ENCODE data around the gene SLC17A2. TPM values are rescaled to one million over a fixed set of nuclear protein-coding genes. Genes with fewer than 3 reads are reported as not detected.

The SLC17A2 gene, protein sequence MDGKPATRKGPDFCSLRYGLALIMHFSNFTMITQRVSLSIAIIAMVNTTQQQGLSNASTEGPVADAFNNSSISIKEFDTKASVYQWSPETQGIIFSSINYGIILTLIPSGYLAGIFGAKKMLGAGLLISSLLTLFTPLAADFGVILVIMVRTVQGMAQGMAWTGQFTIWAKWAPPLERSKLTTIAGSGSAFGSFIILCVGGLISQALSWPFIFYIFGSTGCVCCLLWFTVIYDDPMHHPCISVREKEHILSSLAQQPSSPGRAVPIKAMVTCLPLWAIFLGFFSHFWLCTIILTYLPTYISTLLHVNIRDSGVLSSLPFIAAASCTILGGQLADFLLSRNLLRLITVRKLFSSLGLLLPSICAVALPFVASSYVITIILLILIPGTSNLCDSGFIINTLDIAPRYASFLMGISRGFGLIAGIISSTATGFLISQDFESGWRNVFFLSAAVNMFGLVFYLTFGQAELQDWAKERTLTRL
- total RNA-seq, result not detected

DNA sequence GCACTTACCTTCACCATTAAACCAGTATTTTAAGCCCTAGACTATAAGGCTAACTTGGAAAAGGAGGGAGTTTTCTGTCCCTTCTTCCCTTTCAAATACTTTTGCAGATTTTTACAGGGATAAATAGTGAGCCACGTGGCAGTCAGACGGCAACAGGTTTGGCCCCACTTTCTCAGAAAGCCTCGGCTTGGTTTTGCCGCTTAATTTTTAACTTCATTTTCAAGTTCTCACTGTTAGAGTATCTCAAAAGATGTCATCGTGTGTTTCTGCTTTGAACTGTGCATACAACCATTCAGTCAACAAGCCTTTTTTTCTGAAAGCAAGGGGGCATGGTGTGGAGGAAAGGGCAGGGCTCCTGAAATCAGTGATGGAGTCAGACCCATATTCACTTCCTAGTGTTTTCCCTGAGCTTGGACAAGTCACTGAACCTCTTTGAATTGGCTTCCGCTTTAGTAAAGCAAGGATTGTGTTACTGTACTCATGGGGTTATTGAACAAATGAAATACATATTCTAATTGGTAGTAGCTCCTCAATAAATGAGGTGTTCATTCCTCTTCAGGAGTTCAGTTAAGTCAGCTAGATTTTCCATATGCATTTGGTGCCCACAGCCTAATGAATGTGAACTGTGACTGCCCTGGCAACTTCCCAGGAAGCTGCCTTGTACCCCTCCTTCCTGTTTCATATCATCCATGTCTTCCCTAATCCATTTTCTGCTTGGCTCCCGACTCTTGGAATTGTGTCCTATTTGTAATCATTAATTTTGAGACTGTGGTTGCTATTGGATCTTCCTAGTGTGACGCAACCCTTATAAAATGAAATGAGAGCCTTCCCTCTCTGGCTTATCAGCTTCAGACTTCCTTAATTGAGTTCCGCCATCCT lies at the start of gene SLC17A2:
Gene SLC17A2, minus strand, starts transcription at position 160 of the 879 bp plus-strand sequence. CDS start 4,895 bp downstream, outside the sequence.
- ATAC-seq, result no peak

DNA sequence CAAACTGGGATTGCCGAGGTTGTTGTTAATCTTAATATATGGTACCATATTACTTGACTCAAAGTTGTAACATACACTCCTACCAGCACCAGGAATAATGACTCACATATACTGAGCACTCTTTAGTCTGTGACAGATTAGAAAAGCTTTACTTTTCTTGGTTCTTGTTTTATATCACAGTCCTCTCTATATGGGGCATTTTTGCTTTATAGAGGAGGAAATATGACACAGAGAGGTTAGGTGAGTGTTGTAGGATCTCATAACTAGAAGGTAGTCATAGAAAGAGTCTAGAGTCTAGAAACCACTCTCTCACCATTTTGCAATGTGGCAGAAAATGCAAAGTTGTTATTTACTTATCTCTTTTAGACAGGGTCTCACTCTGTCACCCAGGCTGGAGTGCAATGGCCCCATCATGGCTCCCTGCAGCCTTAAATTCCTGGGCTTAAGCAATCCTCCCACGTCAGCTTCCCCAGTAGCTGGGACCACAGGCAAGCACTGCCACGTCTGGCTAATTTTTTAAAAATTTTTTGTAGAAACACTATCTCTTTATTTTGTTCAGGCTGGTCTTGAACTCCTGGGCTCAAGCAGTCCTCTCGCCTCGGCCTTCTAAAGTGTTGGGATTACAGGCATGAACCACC lies 45.6 kb upstream of the SLC17A2 start:
- ATAC-seq, result no peak

DNA sequence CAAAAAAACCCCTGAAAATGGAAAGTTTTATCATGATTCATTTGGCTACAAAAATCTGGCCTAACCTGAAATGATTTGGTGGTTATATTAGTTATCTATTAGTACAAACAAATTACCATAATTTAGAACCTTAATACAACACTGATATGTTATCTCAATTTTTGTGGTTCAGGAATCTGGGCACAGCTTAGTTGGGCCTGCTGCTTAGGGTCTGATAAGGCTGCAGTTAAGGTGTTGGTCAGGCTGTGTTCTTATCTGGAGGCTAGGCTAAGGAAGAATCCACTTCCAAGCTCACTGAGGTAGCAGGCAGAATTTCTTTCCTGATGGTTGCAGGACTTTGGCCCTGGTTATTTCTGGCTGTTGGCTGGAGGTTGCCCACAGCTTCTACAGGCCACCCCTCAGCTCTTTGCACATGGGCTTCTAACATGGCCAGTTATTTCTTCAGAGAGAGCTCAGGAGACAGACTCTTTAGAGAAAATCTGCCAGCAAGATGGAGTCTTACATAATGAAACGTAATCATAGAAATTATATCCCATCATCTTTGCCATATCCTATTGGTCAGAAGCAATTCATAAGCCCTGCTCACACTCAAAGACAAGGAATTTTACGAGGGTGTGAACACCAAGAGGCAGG lies 43.5 kb upstream of the SLC17A2 start:
- ATAC-seq, result no peak

DNA sequence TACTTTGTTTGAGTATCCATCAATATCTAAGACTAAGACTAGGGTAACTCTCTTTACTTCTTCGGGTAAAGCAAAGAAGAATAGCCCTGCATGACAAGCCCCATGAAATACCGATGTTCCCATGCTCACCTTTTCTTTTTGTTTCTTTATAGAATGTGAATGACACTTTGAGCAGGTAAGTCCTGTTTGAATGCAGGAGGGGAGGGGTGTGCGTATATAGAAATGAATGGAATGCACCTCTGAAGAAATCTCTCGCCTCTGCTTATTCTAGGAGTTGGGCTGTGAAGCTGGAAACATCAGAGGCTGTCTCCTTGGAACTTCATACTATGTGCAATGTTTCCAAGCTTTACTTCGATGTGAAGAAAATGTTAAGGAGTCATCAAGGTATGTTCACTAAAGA lies 42.4 kb upstream of the SLC17A2 start:
- no peak for ATAC-seq

DNA sequence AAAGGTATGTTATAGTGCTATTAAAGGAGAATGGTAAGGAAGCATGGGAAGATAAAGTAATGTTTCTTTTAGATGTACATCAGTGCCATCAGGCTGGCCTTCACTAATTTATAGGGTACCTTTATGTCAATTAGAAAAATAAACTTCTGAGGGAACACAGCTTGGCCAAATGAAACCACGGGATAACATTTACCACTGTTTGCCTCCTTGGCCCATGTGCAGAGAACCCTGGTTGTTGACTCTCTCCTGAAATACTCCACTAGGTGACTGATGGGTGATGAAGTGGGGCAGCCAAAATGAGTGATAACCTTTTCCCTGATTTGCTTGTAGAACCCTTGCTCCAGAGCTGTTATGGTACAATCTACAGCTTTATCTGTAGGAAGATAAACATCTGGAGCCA lies 41.6 kb upstream of the SLC17A2 start:
- no peak for ATAC-seq

DNA sequence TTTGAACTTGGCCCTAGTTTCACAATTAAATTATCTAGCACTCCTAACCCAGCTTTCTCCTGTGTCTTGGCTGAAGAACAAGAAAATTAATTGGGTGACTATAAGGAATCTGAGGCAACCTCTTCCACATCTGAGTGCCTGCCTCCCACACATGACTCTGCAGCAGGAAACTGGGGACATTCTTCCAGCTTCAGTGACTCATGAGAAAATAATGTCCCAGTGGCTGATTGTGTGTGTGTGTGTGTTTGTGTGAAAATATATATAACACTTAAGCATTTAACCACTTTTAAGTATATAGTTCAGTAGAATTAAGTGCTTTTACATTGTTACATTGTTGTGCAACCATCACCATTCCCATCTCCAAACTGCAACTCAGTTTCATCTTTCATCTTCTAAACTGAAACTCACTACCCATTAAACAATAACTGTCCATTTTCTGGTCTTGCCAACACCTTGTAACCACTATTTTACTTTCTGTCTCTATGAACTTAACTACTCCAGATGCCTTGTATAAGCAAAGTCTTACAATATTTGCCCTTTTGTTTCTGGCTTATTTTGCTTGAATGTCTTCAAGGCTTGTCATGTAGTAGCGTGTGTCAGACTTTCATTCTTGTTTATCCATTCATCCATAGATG lies 40.8 kb upstream of the SLC17A2 start:
- ATAC-seq, result peak; percentile 76

DNA sequence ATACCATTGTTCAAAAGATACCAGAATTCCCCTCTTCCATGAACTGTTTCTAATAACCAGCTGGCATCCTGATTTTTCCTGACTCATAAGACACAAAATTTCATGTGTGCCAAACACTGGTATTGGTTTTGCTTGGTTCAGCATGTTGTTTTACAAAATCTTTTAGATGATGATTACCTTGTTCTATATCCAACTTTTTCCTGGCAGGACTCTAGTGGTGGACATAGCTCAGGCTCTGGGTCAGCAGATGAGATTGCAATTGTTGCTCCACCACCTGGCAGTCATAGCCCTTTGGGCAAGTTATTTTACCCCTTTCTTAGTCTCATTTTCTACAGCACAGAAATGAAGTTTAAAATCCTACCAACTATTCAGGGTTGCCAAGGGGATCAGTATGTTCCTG lies 38.3 kb upstream of the SLC17A2 start:
- no peak for ATAC-seq

DNA sequence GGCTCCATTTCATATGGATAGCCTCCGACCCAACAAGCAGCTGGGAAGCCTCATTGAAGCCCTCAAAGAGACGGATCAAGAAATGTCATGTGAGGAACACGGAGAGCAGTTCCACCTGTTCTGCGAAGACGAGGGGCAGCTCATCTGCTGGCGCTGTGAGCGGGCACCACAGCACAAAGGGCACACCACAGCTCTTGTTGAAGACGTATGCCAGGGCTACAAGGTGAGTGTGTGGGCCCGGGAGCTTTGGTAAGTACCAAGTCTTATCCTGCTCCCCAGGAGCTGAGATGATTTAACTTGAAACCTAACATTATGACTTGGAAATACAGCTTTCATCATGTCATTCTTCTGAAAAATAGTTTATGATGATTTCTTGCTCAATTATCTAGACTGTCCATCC lies 36.2 kb upstream of the SLC17A2 start:
- ATAC-seq, result no peak

DNA sequence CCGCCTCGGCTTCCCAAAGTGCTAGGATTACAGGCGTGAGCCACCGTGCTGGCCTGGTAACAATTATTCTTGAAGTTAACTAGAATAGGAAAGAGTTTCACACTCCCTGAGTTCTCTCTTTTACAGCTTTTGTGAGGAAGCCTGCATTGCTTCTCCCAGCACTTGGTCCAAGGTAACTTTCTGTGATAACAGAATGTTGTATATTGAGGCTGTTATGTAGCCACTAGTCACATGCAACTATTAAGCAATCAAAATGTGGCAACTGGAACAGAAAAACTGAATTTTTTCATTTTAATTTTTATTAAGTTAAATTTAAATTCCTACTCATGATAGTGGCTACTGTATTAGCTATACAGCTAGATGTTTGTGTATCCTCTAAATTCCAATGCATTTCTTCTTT lies 34.6 kb upstream of the SLC17A2 start:
- no peak for ATAC-seq

DNA sequence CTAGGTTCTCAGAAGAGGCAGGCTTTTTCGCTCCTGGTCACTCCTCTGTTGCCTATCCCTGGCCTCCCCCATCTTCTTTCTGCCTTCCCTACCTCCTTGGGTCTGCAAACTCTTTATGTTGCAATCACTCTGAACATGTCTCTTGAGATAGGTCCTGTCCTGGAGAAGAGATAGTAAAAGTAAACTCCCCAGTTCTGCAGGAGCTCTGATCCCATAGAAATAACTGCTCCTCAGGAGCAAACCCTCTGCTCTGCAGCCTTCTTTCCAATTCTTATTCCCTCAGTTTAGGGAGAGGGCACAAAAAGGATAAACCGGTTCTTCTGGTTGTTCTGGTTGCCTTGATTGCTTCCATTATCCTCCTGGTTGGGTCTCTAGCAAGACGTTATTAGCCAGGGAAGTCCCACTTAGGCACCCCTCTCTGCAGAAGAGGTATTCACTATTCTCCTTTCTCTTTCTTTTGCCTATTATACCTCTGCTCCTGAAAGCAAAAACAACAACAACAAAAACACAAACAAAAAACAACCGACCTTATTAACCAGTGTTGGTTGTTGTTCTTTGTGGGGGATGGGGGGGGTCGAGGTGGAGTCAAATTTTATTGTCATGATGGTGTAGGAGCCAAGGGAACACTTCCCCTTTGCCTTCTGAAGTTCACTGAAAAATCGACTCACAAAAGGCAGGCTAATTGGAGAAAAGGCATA lies 33.1 kb upstream of the SLC17A2 start:
- ATAC-seq, result peak; percentile 45

DNA sequence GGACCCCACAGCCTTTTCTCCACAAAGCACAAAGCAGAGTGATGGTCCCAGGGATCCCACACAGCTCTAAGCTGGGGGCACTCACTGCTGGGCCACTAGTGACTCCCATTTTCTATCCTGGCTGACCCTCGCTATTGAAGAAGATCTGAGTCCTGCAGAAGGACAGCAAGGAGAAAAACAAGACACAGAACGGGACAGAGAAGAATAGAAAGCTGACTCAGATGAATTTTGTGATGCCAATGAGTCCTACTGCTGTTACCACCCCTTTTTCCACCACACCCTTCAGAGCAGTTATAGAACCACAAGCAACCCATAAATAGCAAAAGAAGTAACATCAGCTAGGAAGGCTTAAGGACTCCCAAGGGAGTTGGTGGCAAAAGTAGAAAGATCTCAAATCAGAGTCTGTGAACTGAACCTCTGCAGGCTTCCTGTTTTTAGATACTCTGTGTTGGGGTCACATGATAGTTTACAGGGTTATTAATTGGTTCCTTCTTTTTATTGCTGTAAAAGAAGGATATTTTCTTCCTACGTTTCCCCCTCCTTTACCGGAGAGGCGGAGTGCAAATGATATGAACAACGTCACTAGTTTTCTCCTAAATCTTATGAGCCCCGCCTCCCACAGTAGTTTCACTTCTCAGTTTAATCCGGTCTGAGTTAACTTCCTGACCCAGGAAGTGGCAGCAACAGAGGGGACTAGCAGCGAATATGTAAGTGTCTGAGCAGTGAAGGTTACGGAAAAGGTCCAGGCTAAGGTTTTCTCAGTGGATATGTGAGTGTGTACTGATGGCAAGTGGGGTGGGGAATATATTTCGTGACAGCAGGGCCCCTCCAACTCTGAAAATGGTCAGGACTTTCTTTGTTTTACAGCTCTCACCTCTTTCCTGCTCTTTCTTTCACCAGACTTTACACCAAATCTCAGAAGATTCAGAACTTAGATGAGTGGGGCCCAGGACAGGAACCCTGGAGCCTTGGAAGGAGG lies 31.9 kb upstream of the SLC17A2 start, which contains the start of gene TRIM38:
Gene TRIM38, plus strand, starts transcription at position 654 of the 979 bp plus-strand sequence. CDS start 3,721 bp downstream, outside the sequence.
- peak; percentile 86 for ATAC-seq

DNA sequence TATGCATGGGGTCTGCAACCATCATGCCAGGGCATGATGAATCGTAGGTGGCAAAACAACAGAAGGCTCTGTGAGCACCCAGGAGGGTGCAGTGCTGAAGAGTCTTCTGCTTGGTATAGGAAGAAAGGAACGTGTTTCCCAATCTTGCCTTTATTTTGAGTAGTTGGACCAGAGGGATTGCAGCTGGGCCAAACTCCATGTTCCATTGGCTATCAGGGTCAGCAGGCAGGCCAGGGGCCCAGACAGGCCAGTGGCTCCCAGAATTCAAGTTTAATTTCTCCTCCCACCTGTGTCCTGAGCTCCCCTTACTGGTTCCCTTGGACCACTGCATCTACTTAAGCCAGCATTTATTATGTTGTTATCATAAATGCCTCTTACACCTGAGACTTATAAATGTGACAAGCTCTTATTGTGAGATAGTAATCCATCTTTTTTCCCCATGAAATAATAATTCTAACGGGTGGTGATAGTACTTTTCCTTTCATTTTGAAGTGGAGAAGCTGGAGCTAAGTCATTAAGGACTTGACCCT lies 31.2 kb upstream of the SLC17A2 start:
- ATAC-seq, result no peak

DNA sequence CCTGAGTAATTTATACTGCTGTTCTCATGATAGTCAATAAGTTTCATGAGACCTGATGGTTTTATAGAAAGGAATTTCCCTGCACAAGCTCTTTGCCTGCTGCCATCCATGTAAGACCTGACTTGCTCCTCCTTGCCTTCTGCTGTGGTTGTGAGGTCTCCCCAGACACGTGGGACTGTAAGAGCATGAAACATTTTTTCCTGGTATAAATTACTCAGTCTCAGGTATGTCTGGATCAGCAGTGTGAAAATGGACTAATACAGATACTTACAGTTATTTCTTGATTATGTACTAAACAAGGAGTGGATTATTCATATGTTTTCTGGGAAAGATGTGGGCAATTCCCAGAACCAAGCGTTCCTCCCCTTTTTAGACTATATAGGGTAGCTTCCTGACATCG lies 30.2 kb upstream of the SLC17A2 start:
- ATAC-seq, result no peak

DNA sequence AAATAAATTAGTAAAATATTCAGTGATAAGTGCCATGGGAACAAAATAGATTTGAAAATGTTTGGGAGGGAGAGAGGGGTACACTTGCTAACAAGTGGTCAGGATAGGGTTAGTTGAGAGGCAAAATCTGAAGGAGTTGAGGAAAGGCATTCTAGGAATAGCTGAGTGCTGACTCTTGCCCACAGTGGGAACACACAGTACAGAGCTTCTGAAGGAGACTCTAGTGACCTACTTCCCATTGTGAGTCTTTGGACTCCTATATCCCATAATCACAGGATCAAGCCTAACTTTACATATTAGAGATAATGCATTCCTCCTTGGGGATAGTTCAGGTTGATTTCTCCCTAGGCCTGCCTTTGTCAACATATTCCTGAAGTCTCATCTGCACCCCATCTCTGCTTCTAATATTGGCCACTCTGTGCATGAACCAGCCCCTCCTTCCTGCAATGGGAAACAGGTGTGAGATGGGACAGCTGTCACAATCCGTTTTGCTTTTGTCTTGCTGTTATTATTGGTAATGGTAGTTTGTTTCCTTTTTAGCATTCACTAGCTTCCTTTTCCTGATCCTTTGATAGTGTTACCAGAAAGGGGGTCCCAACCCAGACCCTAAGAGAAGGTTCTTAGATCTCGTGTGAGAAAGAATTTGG lies 29.5 kb upstream of the SLC17A2 start:
- no peak for ATAC-seq

DNA sequence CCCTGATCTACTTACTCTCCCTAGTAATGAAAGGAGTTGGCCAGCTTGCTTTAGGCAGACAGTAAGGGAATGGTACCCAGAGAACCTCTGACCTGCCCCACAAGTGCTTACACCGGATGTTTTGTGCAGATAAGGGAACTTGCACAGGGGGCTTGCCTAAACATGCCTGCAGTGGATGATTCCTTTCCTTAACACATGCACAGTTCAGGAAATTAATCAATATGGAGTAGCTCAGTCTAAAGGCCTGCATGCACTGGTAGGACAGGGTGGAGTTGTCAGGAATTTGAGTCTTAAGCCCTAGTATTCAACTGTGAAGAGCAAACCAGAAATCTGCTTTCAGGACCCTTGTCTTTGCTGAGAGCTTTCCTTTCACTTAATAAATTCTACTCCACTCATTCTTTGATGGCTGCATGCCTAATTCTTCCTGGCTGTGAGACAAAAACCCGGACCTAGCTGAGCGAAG lies 28.2 kb upstream of the SLC17A2 start:
- ATAC-seq, result peak; percentile 17

DNA sequence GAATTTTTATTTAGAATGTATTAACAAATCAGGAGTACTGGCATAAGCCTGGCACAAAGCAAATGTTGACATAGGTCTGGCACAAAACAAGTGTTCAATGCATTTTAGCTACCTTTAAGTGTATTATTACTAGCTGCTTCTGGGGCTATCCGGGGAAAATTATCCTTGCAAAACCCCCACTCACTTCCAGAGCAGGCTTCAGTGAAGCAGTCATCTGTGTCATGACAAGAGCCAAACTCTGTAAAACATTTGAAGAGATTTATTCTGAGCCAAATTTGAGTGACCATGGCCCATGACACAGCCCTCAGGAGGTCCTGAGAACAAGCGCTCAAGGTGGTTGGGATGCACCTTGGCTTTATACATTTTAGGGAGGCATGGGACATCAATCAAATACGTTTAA lies 25.7 kb upstream of the SLC17A2 start:
- ATAC-seq, result no peak

DNA sequence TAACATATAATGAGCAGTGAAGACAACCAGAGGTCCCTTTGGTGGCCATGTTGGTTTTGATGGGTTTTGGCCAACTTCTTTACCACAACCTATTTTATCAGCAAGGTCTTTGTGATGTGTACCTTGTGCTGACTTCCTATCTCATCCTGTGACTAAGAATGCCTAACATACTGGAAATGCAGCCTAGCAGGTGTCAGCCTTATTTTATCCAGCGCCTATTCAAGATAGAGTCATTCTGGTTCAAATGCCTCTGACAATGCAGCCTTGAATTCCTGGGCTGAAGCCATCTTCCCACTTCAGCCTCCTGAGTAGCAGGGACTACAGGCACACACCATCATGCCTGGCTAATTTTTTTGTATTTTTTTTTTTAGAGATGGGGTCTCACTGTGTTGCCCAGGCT lies 24.3 kb upstream of the SLC17A2 start:
- ATAC-seq, result no peak

DNA sequence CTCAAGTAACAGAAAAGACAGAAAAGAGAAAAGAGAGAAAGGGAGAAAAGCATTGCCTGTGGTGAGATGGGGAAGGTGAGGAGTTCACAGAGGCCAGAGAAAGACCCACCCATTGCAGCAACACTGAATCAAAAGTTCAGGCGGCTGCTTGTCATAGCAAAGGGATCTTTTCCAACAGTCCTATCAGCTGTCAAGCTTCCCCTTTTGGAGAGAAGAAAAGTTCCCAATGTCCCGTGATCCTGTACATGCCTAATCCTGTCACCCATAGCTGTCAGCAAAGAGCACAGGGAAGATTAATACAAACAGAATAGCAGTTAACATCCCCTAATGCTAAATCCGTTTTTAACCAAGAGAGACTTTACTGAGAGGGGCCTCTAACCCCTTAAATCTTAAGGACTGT lies 23.2 kb upstream of the SLC17A2 start:
- ATAC-seq, result no peak

DNA sequence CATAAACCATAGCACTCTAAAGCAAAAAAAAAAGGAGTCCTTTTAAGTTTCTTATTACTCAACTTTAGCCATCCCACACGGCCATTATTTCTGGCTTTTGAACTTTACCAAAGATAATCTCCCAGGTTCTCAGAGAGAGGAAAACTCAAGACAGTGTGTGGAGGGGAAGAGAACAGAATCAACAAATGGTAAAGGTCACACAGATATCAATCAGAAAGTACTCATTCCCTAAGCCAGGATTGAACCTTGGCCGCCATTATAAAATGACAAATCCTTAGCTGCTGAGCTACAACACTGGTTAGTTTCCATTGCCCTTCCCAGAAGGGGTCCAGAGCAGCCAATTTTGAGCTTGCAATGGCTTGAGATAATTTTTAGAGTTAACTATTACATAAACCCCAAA lies 22.0 kb upstream of the SLC17A2 start:
- ATAC-seq, result no peak
